GM18873 (cell line): ENCODE measurements around the gene ADSS1.

Experiments used
- ATAC-seq: cut with Tn5 transposase; IDR thresholded peaks from one replicate; pipeline ENCODE4 v1.9.1; 2021; ENCODE audit warnings: mild to moderate bottlenecking, moderate library complexity, moderate number of reproducible peaks; ENCODE audit not compliant: unreplicated experiment, low FRiP score

ADSS1 gene

GRCh38 chr14:104723651-104724406 is at the start of gene ADSS1:
Gene ADSS1, plus strand, starts transcription at chr14:104724229. Its CDS starts 42 bp downstream, at chr14:104724271.
- ATAC-seq = no peak

- ATAC-seq = no peak
Observed at GRCh38 chr14:104675447-104675846, 48.6 kb upstream of the ADSS1 start.

GRCh38 chr14:104676130-104676693 is 47.8 kb upstream of the ADSS1 start:
- ATAC-seq = no peak

GRCh38 chr14:104676694-104677511 is 47.1 kb upstream of the ADSS1 start:
- peak; percentile 16 for ATAC-seq

- peak; percentile 39 for ATAC-seq
Observed at GRCh38 chr14:104677512-104678332, 46.3 kb upstream of the ADSS1 start.

GRCh38 chr14:104678346-104678745 is 45.7 kb upstream of the ADSS1 start:
- no peak for ATAC-seq

GRCh38 chr14:104678901-104679705 is 44.9 kb upstream of the ADSS1 start:
- no peak for ATAC-seq

GRCh38 chr14:104680056-104680805 is 43.8 kb upstream of the ADSS1 start:
- ATAC-seq = no peak

- ATAC-seq = no peak
Observed at GRCh38 chr14:104680806-104681688, 43.0 kb upstream of the ADSS1 start.

GRCh38 chr14:104681689-104682074 is 42.3 kb upstream of the ADSS1 start:
- ATAC-seq = no peak

- no peak for ATAC-seq
Observed at GRCh38 chr14:104682107-104682593, 41.9 kb upstream of the ADSS1 start.

- ATAC-seq = no peak
Observed at GRCh38 chr14:104683653-104684448, 40.2 kb upstream of the ADSS1 start.

- no peak for ATAC-seq
Observed at GRCh38 chr14:104684449-104684821, 39.6 kb upstream of the ADSS1 start.

GRCh38 chr14:104685216-104685997 is 38.6 kb upstream of the ADSS1 start:
- ATAC-seq = no peak

- ATAC-seq = no peak
Observed at GRCh38 chr14:104685998-104686610, 37.9 kb upstream of the ADSS1 start.
